Type B pancreatic cell (in vitro differentiated cells): ENCODE results near the gene BACH2. TPM values are rescaled to one million over a fixed set of nuclear protein-coding genes. Genes with fewer than 3 reads are reported as not detected.

Experiments used
- DNase-seq: peaks from one replicate; pipeline ENCODE4 v3.0.0; 2021; ENCODE audit warnings: mixed read lengths; ENCODE audit not compliant: unreplicated experiment; ENCODE audit errors: extremely low spot score
- H3K27ac Mint-ChIP-seq: 2 replicates; pipeline ENCODE4 v1.8.0; 2021; ENCODE audit warnings: mild to moderate bottlenecking, mixed read lengths
- H3K27me3 Mint-ChIP-seq: 2 replicates; pipeline ENCODE4 v1.8.0; 2021; ENCODE audit warnings: mixed read lengths
- H3K36me3 Mint-ChIP-seq: 2 replicates; pipeline ENCODE4 v1.8.0; 2021; ENCODE audit warnings: mixed read lengths
- H3K4me1 Mint-ChIP-seq: one replicate; pipeline ENCODE4 v1.8.0; 2021; ENCODE audit warnings: mixed read lengths; ENCODE audit not compliant: unreplicated experiment
- H3K4me3 Mint-ChIP-seq: 2 replicates; pipeline ENCODE4 v1.8.0; 2021; ENCODE audit warnings: mild to moderate bottlenecking, mixed read lengths
- H3K9me3 Mint-ChIP-seq: 2 replicates; pipeline ENCODE4 v1.8.0; 2021; ENCODE audit warnings: mixed read lengths
- CTCF ChIP-seq: fragments of 200-600 bp; sonication (generic); conservative IDR thresholded peaks from 2 replicates; pipeline ENCODE4 v1.5.0; 2021; ENCODE audit warnings: antibody characterized with exemption, mild to moderate bottlenecking
- total RNA-seq: library from RNA; stranded (reverse); gene quantifications from 2 replicates; pipeline ENCODE4 v1.2.1, GENCODE V29; 2021; ENCODE audit warnings: low replicate concordance

The BACH2 gene
- total RNA-seq, 1 donor from 2014 or later = 33.5 TPM

GRCh38 chr6:90160013-90160412 is 136.6 kb downstream of the BACH2 start:
- Mint-ChIP-seq H3K4me3 (no peak overlapping the region), H3K4me1 (peaks cover 27% of the 10 kb centered on the region), H3K36me3 (no peaks in the 10 kb centered on the region), H3K9me3 (no peaks in the 10 kb centered on the region), H3K27me3 (no peaks in the 10 kb centered on the region), H3K27ac (no peak overlapping the region)
- DNase-seq = no peak
- TF ChIP-seq CTCF = no peak

GRCh38 chr6:90159452-90159851 is 137.2 kb downstream of the BACH2 start:
- no peak for TF ChIP-seq CTCF
- H3K27ac Mint-ChIP-seq = no peak overlapping the region
- peaks cover 30% of the 10 kb centered on the region for H3K4me1 Mint-ChIP-seq
- DNase-seq = no peak
- no peaks in the 10 kb centered on the region for H3K27me3 Mint-ChIP-seq
- H3K36me3 Mint-ChIP-seq = no peaks in the 10 kb centered on the region
- H3K4me3 Mint-ChIP-seq = no peak overlapping the region
- no peaks in the 10 kb centered on the region for H3K9me3 Mint-ChIP-seq

DNA sequence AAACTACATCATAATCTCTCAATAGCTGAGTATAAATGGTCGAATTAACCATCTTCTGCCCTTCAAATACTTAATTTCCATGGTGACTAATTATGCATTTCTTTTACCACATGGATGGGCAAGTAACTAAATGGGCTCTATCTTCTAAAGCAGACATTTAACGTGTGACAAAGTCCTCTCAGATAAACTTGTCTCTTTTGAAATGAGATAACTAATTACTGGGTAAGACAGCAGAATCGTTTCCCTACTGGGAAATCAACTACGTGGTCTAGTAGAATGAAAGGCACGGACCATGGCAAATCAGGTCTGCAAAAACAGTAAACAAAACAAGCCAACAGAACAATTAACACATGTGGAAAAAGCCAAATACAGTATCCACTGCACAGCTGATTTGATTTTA is 137.7 kb downstream of the BACH2 start:
- Mint-ChIP-seq H3K9me3 (no peaks in the 10 kb centered on the region), H3K4me1 (peaks cover 33% of the 10 kb centered on the region), H3K36me3 (no peaks in the 10 kb centered on the region), H3K4me3 (no peak overlapping the region), H3K27ac (no peak overlapping the region), H3K27me3 (no peaks in the 10 kb centered on the region)
- DNase-seq = no peak
- no peak for TF ChIP-seq CTCF

GRCh38 chr6:90157441-90157840 is 139.2 kb downstream of the BACH2 start:
- Mint-ChIP-seq H3K4me3 (no peak overlapping the region), H3K4me1 (peaks cover 31% of the 10 kb centered on the region), H3K36me3 (no peaks in the 10 kb centered on the region), H3K27me3 (no peaks in the 10 kb centered on the region), H3K27ac (no peak overlapping the region), H3K9me3 (no peaks in the 10 kb centered on the region)
- no peak for TF ChIP-seq CTCF
- DNase-seq = no peak

DNA sequence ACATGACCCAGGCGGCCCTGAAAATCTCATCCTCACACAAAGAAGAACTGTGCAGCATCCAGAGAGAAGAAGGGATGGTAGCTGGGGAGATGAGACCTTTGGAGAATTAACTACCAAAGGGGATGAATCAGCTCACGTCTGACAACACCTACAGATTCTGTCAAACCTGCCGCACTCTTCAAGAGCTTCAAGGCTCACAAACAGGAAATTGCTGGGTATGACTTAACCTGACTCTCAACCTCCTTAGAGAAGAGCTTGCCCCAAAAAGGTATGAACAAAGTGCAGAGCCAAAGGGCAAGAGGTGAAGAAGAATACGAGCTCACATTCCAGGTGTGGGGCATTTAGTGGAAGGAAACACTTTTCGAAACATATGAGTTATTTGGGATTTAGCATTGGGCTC is 139.8 kb downstream of the BACH2 start:
- DNase-seq = no peak
- Mint-ChIP-seq H3K27me3 (no peaks in the 10 kb centered on the region), H3K4me3 (no peak overlapping the region), H3K4me1 (peaks cover 31% of the 10 kb centered on the region), H3K9me3 (no peaks in the 10 kb centered on the region), H3K27ac (no peak overlapping the region), H3K36me3 (no peaks in the 10 kb centered on the region)
- no peak for TF ChIP-seq CTCF

GRCh38 chr6:90154755-90155470 is 141.7 kb downstream of the BACH2 start:
- Mint-ChIP-seq H3K27ac (no peak overlapping the region), H3K9me3 (no peaks in the 10 kb centered on the region), H3K27me3 (no peaks in the 10 kb centered on the region), H3K4me1 (peaks cover 27% of the 10 kb centered on the region), H3K4me3 (no peak overlapping the region), H3K36me3 (no peaks in the 10 kb centered on the region)
- no peak for TF ChIP-seq CTCF
- no peak for DNase-seq
